CMK (cell line): Measurements from ENCODE around the gene SEC61A2.

ENCODE experiments used
- DNase-seq: peaks from one replicate; pipeline ENCODE4 v3.0.0-alpha.2; 2010; ENCODE audit warnings: low read depth

Gene SEC61A2

DNA sequence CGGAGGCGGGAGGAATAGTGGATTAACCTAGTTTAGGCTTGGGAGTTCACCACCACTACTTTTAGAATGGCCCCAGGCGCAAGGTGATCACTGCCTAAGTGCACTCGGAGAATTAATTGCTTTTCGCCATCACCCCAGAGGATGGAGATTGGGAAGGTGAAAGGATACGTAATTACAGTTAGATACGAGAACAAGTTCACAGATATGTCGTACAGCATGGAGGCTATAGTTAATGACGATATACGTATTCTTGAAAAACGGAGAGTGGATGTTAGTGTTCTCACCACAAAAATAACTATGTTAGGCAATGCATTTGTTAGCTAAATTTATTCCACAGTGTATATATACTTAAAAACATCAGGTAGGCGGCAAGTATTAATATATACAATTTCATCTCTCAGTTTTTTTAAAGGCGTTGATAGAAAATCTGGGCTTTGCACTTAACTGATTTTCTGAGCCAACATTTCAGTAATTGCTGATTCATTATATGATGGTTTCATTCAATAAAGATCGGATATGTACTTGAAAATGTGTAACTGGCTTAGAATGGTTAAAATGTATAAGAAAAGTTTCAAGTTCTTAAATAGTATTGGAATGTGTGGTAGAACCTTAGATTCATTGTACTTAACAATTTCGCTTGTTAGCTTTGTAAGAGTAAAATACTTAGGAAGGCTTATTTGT lies 67.2 kb downstream of the SEC61A2 start:
- no peak for DNase-seq

DNA sequence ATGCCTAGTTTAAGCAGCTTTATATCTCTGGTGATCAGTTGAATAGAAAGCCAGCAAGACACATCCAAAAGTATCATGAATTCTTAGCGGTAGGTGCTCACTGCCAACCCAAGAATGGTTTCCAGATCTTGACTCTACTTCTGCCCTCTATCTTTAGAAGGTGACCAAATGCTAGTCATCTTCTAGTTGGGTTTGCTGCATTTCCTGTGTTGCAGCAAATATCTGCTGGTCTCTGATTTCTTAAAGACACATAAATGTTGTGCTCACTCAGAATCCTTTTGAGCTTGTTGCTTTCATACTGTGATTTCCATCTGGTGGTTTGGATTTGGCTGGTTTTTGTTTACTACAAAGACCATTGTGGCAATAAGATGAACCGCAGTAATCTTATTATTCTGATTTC lies 68.7 kb downstream of the SEC61A2 start:
- DNase-seq = no peak

DNA sequence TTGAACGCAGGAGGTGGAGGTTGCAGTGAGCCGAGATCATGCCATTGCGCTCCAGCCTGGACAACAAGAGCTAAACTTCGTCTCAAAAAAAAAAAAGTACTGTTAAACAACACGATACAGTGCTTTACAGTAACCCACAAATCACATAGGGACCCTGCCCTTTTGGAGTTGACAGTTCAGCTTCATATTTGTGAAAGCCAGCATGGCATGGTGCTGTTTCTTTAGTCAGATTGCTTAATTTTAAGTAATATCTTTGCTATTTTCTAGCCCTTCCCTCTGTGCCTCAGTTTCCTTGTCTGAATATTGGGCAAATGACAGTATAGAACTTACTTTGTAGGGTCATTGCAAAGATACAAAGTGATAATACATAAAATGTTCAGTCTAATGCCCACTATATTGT lies 71.4 kb downstream of the SEC61A2 start:
- DNase-seq = no peak

DNA sequence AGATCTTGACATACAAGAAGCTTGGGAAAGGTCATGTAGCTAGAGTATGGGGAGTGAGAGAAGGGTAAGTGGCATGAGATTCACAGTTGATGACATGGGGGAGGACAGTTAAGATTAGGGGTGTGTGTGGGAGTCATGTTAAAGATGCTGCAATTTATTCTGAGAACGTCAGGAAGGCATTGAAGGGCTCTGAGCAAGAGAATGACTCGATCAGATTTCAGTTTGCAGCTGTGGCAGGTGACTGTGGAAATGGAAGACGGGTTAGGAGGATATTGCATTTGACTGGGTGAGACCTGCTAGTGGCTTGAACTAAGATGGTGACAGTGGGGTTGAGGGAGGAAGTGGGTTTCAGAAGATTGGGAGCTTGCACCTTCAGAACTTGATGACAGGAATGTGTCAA lies 72.1 kb downstream of the SEC61A2 start:
- DNase-seq = no peak

DNA sequence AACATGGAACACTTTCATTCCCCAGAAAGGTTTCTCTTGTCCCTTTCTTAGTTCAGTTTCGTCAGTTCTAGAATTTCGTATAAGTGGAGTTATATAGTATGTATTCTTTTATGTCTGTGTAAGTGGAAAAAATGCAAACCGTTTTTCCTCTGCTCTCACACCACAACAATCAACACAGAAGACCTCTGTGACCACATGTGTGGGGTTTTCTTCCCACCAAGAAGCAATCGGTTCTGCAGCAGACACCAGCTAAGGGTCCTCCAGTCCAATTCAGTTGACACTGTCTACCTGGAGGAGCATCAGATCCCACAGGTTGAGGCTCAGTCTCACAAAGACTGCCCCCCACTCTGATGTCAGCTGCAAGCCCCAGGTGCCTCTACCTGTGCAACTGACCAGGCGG lies 72.7 kb downstream of the SEC61A2 start:
- DNase-seq = no peak

DNA sequence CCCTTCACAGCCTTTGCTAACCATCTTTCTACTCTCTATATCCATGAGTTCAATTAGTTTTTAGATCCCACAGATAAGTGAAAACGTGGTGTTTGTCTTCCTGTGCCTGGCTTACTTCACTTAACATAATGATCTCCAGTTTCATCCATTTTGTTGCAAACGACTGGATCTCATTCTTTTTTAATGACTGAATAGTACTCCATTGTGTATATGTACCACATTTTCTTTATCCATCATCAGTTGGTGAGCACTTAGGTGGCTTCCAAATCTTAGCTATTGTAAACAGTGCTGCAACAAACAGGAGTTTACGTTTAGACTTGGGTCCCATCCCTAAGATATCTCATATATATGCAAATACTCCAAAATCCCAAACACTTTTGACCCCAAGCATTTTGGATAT lies 75.6 kb downstream of the SEC61A2 start:
- DNase-seq = no peak

DNA sequence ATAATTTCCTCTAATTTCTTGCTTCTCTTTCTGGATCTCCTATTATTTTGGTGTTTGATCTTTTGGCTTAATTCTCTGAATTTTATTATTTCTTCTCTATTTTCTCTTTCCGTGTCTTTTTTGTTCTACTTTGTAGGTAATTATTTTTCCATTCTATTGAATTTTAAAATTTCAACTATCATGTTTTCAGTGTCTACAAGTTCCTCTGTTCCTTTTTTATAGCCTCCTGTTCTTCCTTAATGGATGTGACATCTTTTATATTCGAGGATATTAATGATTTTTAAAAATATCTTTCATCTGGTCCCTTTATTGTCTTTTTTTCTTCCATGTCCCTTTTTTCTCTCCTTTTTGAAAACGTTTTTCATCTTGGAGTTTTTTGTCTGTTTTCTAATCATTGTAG lies 77.6 kb downstream of the SEC61A2 start:
- DNase-seq = no peak

DNA sequence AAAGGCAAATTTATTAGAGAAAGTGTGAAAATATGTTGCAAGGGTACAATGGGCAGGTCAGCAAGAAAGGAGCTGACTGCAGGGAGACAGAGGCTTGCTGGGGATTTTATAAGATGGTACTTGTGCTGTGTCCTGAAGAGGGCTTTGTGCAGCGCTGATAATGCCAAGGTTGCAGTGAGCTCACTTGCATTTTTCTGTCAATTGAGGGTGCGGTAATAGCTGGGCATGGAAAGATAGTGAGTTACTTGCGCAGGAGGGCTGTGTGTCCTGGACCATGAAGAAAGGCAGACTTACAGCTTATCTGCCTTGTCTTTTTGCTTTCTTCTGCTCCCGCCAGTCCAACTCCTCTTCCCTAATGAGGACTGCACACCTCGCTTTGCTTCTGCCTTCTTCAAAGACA lies 79.0 kb downstream of the SEC61A2 start:
- no peak for DNase-seq

DNA sequence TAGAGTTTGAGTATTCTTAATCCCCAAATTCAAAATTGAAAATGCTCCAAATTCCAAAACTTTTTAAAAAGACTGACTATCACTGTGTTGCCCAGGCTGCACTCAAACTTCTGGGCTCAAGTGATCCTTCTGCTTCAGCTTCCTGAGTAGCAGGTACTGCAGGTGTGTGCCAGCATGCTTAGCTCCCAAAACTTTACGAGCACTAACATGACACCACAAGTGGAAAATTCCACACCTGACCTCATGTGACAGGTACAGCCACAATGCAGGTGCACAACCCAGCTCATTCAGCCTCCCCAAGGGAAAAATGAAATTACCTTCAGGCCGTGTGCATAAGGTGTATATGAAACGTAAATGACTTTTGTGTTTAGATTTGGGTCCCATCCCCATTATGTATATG lies 83.0 kb downstream of the SEC61A2 start:
- no peak for DNase-seq

DNA sequence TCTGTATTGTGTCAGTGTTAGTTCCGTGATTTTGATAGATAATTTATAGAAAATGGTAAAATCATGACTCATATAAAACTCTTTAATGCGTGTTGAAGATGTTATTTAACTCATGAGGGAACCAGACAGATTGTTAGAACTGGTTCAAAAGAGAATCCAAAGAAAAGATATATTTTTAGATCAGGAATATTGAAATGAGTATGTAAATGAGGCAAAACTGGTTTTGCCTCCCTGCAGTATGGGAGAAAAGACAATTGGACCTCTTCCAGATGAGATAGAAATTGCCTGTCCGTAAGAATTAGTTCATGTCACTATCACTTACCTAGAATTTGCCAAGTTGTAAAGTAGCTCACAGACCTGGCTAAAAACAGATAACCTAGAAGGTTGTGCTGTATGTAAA lies 84.1 kb downstream of the SEC61A2 start:
- DNase-seq = no peak

DNA sequence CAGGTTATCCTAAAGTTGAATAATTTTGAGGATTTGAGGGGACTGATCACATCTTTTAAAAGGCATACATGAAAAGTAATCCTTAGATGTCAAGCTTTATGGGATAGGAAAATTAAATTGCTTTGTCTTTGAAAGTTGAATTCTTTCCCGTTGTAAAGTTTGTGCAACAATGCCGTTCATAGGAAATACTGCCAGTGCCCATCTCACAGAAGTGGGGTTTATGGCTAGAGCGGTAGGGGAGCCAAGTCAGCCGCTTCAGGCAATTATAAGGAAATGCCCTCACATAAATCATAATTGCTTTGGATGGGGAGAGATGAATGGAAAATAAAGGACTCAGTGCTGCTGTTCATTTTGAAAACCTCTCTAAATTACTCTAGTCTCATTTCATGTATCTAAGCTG lies 84.6 kb downstream of the SEC61A2 start:
- DNase-seq = no peak

DNA sequence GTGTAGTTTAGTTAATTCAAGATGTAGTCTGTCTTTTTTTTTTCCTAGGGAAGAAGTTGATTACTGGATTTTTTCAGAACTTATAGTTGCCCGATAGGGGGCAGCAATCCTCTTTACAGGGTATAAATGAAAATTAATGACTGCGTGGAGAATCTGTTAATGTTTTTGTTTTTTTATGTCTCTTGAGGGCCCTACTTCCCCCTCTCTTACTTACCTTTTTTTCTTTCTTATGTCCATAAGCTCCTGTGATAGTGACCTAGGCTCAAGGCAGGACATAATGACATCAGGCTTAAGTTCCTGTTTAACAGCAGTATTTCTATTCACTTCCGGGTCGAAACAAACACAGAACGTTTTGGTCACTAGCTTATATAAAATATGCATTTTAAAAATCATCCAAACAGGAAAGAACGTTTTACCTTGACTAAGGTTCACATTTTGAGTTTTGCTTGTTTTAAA lies 85.3 kb downstream of the SEC61A2 start:
- DNase-seq = no peak
